H1 (cell line): ENCODE data around the gene TP53I11. TPM values are rescaled to one million over a fixed set of nuclear protein-coding genes. Genes with fewer than 3 reads are reported as not detected.
A peak's percentile ranks its signal among the peaks of the same experiment; 100 is the strongest.

Source experiments
- CEBPB ChIP-seq: IDR thresholded peaks from 2 replicates; pipeline ENCODE4 v1.6.1; 2012; ENCODE audit warnings: low read depth, low read length
- HDAC6 ChIP-seq: IDR thresholded peaks from one replicate; pipeline ENCODE4 v1.7.1; 2012; ENCODE audit warnings: low read depth, mild to moderate bottlenecking, inconsistent platforms, low read length, moderate library complexity
- JUN ChIP-seq: IDR thresholded peaks from 2 replicates; pipeline ENCODE4 v1.6.1; 2011; ENCODE audit warnings: low read depth, mild to moderate bottlenecking, improper control_type of control experiment, low read length
- RAD21 ChIP-seq, 2 experiments: IDR thresholded peaks in 1 of 2; conservative IDR thresholded peaks in 1 of 2; 2 replicates each; pipeline ENCODE4 v1.6.1; 2011; ENCODE audit warnings: low read depth in 2 of 2, low read length in 2 of 2, improper control_type of control experiment in 1 of 2, inconsistent platforms in 1 of 2, mild to moderate bottlenecking in 1 of 2, moderate library complexity in 1 of 2
- RBBP5 ChIP-seq: IDR thresholded peaks from 2 replicates; pipeline ENCODE4 v1.7.1; 2012; ENCODE audit warnings: low read depth, mild to moderate bottlenecking, inconsistent platforms, low read length, moderate library complexity, borderline replicate concordance
- RFX5 ChIP-seq: IDR thresholded peaks from 2 replicates; pipeline ENCODE4 v1.6.1; 2011; ENCODE audit warnings: low read depth, low read length, improper control_type of control experiment, borderline replicate concordance
- RXRA ChIP-seq: IDR thresholded peaks from 2 replicates; pipeline ENCODE4 v1.6.1; 2011; ENCODE audit warnings: low read depth, mild to moderate bottlenecking, low read length, moderate library complexity; ENCODE audit not compliant: insufficient read depth
- TAF7 ChIP-seq: optimal IDR thresholded peaks from 2 replicates; pipeline ENCODE3; 2011; ENCODE audit warnings: low read depth, mild to moderate bottlenecking, inconsistent platforms, low read length, moderate library complexity, borderline replicate concordance
- YY1 ChIP-seq: IDR thresholded peaks from 2 replicates; pipeline ENCODE4 v1.6.1; 2011; ENCODE audit warnings: low read depth, mild to moderate bottlenecking, low read length
- polyA plus RNA-seq, 7 experiments: library from polyadenylated mRNA; depleted of rRNA in 3 of 7; stranded (reverse) in 5 of 7; unstranded in 2 of 7; fragments of >200 nt in 5 of 7; fragments of 200-250 nt in 2 of 7; gene quantifications; 1 replicate in 5 of 7; 2 replicates in 1 of 7; 4 replicates in 1 of 7; pipeline versions ENCODE4 v1.2.1 to v1.2.3, GENCODE V29; 2011 to 2013; ENCODE audit warnings: missing spikeins in 2 of 7, mixed read lengths in 2 of 7
- total RNA-seq: library from RNA; stranded (reverse); fragmentation: NEBNext Ultra II Directional; extraction: Animal tissue kit (Norgen Biotek cat#: 25700); gene quantifications from 2 replicates; pipeline ENCODE4 v1.2.1, GENCODE V29; 2021
- TF ChIP-seq, protein P1 (sequence below): IDR thresholded peaks from 2 replicates; pipeline ENCODE4 v1.6.1; 2012; ENCODE audit warnings: low read length, inconsistent platforms

Gene TP53I11
- total and polyA plus RNA-seq, 2 of the 8 experiments (the other 6 are each of a cell fraction or from before 2014, with no cell fraction given): 34.0 to 46.3 TPM

DNA sequence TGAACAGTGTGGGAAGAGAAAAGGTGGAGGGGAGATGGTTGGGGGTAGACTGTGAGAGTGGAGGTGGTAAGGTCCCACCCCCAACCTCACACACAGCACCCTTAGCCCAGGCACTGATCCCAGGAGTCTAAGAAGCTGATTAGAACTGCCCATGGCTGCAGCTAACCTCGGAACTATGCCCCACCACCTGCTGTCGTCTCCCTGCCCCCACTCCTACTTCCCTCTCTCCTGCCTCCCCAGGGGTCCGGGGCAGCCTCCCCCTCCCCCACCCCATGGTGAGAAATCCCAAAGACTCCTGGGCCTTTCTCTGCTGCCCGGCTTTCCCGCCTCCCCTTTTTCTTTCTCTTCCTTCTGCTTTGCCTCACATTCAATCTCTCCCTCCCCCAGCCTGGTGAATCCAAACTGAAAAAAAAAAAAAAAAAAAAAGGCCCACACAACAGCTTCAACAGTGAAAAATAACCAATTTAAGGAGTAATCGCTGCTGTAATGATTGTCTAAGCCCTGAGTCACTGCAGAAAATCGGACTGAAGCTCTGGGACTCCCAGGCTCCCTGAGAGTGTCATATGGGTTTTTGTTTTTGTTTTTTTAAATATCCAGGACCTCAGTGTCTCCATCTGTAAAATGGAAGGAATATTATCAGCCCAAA is 9.6 kb upstream of the TP53I11 start (continued):
- TF ChIP-seq, protein P1, sequence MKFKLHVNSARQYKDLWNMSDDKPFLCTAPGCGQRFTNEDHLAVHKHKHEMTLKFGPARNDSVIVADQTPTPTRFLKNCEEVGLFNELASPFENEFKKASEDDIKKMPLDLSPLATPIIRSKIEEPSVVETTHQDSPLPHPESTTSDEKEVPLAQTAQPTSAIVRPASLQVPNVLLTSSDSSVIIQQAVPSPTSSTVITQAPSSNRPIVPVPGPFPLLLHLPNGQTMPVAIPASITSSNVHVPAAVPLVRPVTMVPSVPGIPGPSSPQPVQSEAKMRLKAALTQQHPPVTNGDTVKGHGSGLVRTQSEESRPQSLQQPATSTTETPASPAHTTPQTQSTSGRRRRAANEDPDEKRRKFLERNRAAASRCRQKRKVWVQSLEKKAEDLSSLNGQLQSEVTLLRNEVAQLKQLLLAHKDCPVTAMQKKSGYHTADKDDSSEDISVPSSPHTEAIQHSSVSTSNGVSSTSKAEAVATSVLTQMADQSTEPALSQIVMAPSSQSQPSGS: no peak
- TF ChIP-seq RXRA (no peak), CEBPB (no peak), RFX5 (no peak), RBBP5 (0 out of 2 replicates have a peak, but pooled peaks have one; percentile 53), JUN (no peak), TAF7 (no peak), RAD21 (IDR thresholded peaks at IDR 0.05 in 1 of 2, conservative IDR thresholded peaks at IDR 0.05 in 1 of 2; ENCODE audit: low read depth in 2 of 2, low read length in 2 of 2) (no peak), YY1 (no peak), HDAC6 (no peak)
